Activated CD8-positive, alpha-beta memory T cell treated with anti-CD3 and anti-CD28 coated beads for 48 hours (primary cell): ENCODE measurements around the gene SLC22A8.
"Not testable (repeated sequence)": the region's sequence is repeated elsewhere in the genome, so short reads cannot be mapped to it uniquely, and the experiment has no call there.

Source experiments
- DNase-seq, 3 experiments: peaks; one replicate each; pipeline ENCODE4 v3.0.0-alpha.2; 2020; ENCODE audit warnings: low read depth in 2 of 3, low spot score in 2 of 3

The SLC22A8 gene

GRCh38 chr11:62988276-62988675 lies 27.4 kb downstream of the SLC22A8 start:
- DNase-seq: no peak

GRCh38 chr11:62985041-62985750 lies 30.4 kb downstream of the SLC22A8 start:
- DNase-seq: no peak

GRCh38 chr11:62984451-62984991 lies 31.1 kb downstream of the SLC22A8 start, which contains the start of gene SLC22A6:
TSS of gene SLC22A6 (minus strand) at chr11:62984967. CDS start at chr11:62984690, 277 bp downstream.
- no peak for DNase-seq

DNA sequence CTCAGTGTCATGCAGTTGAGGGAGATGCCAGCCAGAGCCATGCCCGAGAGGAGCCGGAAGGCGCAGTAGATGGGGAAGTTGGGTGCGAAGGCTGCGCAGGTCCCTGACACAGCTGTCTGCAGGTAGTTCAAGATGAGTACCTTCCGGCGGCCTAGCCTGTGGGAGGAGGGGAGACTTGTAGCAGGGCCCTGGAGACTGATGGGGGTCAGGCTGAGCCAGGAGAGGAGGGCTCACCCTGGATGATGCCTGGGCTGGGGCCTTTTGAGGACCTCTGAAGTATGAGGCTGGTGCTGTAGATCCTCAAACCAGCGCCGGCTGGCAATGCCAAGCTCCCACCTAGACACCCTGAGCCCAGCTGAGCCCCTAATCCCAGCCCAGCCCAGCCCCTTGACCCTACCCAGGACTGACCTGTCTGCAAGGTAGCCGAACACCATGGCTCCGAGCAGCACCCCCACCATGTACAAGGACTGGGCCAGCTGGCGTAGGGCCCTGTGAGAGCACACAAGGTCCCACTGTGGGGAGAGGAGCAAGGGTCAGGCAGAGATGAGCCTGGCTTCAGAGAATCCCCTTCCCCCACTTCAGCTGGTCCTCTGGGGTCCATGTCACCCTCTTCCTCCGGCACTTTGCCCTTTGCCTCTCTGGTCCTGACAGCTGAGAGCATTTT lies 32.0 kb downstream of the SLC22A8 start:
- DNase-seq: no peak

DNA sequence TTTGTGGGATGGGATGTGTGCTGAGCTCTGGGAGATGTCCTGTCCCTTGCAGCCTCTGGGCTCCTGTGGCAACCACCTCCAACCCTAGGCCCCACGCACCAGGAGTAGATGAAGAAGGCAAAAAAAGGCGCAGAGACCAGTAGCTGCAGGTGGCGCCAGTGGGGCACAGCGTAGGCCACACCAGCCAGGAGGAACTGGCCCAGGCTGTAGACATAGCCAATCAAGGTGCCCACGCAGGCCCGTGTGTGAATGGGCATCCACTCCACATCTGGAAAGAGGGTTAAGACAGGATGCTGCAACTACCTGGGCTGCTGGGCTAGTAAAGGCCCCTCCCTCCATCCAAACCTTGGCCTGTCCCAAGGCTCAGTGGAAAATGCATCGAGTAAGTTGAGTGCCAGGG lies 33.9 kb downstream of the SLC22A8 start:
- no peak for DNase-seq

DNA sequence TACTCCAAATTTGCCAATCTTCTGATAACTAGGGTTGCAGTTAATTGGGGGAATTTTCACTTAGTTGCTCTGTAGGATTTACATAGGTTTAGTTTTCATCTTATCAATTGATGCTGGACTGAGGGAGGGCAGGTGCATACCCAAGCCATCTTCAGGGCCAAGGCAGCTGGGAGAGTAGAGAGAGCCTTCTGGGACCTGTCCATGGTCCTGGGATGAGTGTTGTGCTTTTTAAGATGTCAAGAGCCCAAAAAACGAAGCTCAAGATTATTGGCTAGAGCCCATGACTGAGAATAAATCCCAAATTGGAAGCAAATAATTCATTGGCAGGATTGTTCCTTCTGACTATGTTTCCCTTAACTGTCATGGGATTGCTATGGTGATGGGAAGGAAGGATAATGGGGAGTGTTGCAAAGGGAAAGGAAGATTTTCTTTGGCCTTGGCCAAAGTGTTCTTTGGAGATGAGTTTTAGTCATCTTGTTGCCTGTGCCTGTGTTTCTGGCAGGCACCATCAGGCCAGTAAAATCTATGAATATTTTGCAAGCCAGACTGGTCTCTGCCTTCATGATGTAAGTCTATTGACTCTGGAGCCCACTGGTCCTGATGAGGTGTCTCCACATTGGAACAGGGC lies 35.4 kb downstream of the SLC22A8 start:
- DNase-seq: no peak

- DNase-seq: no peak
Observed at GRCh38 chr11:62976109-62976508, 39.5 kb downstream of the SLC22A8 start.

DNA sequence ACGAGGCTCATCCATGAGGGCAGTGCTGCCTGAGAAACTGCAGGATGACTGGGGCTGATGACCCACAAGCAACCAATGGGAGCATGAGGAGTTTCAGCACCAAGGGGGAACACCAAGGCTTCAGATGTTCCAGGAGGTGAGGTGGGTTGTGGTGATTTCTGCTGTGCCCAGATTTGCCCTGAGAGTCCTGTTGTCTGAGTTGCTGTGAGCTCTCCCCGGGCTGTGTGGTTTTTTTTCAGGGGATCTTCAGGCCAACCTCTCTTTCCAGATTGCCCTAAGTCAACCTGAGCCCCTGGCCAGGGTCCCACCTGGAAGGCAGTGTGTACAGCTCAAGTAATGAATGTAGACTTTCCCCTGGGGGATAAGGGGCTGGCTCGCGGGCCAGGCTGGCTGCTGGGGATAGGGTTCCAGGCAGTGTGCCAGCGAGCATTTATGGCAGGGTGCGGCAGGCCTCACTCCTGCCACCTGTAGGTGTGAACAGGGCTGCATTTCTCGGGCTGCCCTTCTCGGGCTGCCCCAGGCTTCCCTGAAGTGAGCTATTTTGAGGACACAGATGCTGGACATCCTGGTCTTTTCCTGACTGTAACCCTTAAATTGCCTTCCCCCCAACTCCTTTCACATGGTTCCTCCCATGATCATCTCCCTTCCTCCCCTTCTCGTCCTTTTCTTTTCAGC lies 40.7 kb downstream of the SLC22A8 start:
- DNase-seq: no peak

GRCh38 chr11:62965574-62965973 lies 50.1 kb downstream of the SLC22A8 start:
- DNase-seq: no peak

DNA sequence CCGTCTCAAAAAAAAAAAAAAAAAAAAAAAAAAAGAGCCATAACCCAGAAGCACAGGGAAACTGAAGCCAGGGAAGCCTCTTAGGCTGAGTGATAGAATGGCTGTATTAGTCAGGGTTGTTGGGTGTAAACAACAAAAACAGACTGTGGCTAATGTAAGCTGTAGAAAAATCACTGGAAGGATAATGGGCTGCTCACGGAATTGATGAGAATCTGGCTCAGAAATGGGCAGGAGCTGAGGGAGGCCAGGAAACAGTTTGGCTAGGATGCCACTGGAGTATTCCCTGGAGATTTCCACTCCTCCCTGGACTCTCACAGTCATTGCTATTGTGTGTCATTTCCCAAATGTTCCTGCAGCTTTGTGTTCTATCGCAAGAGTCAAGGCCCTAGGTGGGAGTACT lies 53.2 kb downstream of the SLC22A8 start:
- DNase-seq: no peak

DNA sequence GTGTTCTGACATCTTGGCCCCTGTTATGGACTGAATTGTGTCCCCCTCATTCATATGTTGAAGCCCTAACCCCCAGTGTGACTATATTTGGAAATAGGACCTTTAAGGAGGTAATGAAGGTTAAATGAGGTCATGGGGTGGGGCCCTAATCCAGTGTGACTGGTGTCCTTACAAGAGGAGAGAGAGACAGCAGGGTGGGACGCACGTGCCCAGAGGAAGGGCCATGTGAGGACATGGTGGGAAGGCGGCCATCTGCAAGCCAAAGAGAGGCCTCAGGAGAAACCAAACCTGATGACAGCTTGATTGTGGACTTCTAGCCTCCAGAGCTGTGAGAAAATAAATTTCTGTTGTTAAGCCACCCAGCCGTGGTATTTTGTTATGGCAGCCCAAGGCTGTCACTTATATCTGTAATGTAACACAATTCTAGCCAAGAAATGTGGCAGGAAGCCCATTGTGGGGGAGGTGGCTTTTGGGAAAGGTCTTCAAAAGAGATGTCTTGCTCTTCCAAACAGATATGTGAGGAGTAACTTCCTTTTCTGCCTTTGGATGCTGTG lies 54.5 kb downstream of the SLC22A8 start:
- no peak for DNase-seq

DNA sequence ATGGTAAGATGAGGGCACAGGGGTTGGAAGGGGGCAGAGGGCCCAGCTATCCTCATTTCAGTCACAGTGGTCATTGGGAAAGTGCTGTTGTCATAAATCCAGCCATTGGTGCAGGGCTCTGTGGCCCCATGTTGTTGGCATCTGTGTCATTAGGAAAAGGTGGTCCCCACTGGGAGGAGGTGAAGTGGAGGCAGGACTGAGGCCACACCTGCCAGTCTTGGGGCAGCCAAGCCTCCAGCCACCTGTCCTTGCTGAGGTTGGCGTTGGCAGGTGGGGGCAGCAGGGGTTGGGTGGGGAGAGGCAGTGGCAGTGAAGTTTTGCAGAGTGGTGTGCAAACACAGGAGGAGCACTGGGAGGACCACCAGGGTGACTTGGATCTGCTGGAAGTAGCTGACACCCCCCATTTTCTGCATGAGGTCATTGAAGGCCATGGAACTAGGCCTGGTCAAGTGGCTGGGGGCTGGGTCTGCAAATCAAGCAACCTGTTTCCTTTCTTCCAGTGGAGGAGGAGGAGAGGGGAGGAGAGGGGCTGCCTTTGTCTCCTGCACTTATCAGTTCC lies 56.1 kb downstream of the SLC22A8 start:
- DNase-seq: no peak

GRCh38 chr11:62958547-62959421 lies 56.9 kb downstream of the SLC22A8 start:
- DNase-seq: no peak

DNA sequence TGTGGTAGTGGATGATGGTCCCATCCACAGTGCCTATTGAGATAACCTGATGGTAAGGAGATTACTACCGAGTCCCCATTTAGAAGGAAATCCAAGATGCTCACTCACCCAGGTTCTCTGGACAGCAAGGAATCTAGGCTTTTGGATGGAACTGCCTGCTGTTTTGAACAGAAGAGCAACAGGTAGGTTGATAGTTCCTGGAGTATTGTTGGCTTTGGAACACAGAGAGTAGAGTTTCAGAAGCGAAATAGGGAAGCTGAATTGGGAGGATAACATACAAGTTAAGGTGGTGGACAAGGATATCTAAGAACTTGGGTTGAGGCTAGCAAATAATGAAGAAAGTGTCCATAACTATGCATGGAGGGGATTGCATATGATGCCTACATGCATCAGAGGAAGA lies 58.5 kb downstream of the SLC22A8 start:
- DNase-seq: no peak

DNA sequence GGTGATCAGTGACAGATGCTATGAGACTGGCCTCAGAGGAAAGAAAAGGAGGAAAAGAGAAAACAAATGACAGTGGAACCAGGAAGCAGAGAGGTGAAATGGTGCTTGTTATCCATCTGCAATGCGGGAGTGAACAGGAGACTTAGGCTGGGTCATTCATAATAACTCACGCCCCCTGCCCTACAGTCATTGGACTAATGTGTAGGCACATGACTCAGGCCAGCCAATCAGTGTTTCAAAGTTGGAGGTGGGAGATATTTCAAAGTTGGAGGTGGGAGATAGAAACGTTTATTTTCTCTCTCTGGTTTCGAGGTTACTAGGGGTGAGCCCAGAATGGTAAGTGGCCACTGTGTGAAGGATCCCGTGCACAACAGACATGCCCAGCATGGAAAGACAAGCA lies 61.2 kb downstream of the SLC22A8 start:
- DNase-seq: no peak

- DNase-seq: no peak
Observed at GRCh38 chr11:62953811-62954210, 61.8 kb downstream of the SLC22A8 start.

- no peak for DNase-seq
Observed at GRCh38 chr11:62948765-62949320, 66.8 kb downstream of the SLC22A8 start.

- DNase-seq: not testable (repeated sequence)
Observed at GRCh38 chr11:62945538-62945937, 70.1 kb downstream of the SLC22A8 start.
